GM23338 (cell line): ENCODE results near the gene APC2. TPM values are rescaled to one million over a fixed set of nuclear protein-coding genes. Genes with fewer than 3 reads are reported as not detected.
A peak's percentile ranks its signal among the peaks of the same experiment; 100 is the strongest.

Experiments
- ATAC-seq: fragments of 200-7000 bp; cut with Tn5 transposase; 3 replicates; pipeline ENCODE4 v1.9.1; 2020
- DNase-seq: peaks from one replicate; pipeline ENCODE4 v3.0.0-alpha.2; 2015; ENCODE audit warnings: low spot score
- H2AFZ ChIP-seq: fragments of 200-600 bp; sonication (generic); 2 replicates; pipeline ENCODE4 v1.8.0; 2016; ENCODE audit warnings: antibody characterized with exemption, mild to moderate bottlenecking, moderate library complexity
- H3F3A ChIP-seq: fragments of 200-600 bp; sonication (generic); replicated peaks from 2 replicates; pipeline ENCODE4 v1.8.0; 2017; ENCODE audit warnings: antibody characterized with exemption, mixed run types, low read depth
- H3K27ac ChIP-seq: fragments of 200-600 bp; sonication (generic); 2 replicates; pipeline ENCODE4 v1.6.1; 2016; ENCODE audit warnings: low read depth
- H3K27me3 ChIP-seq: fragments of 200-600 bp; sonication (generic); 2 replicates; pipeline ENCODE4 v1.8.0; 2016; ENCODE audit warnings: mild to moderate bottlenecking, mixed run types, moderate library complexity; ENCODE audit not compliant: insufficient read depth
- H3K36me3 ChIP-seq: fragments of 200-600 bp; sonication (generic); 2 replicates; pipeline ENCODE4 v1.8.0; 2016; ENCODE audit warnings: mild to moderate bottlenecking; ENCODE audit not compliant: insufficient read depth
- H3K4me1 ChIP-seq: fragments of 200-600 bp; sonication (generic); 2 replicates; pipeline ENCODE4 v1.8.0; 2016; ENCODE audit warnings: mild to moderate bottlenecking, moderate library complexity; ENCODE audit not compliant: insufficient read depth
- H3K4me2 ChIP-seq: fragments of 200-600 bp; sonication (generic); 2 replicates; pipeline ENCODE4 v1.7.1; 2017; ENCODE audit warnings: mixed run types
- H3K4me3 ChIP-seq: fragments of 200-600 bp; sonication (generic); 2 replicates; pipeline ENCODE4 v1.6.1; 2016; ENCODE audit warnings: mixed run types
- H3K79me2 ChIP-seq: fragments of 200-600 bp; sonication (generic); replicated peaks from 2 replicates; pipeline ENCODE4 v1.8.0; 2017; ENCODE audit warnings: mild to moderate bottlenecking; ENCODE audit not compliant: insufficient read depth
- H3K9me2 ChIP-seq: fragments of 200-600 bp; sonication (generic); 2 replicates; pipeline ENCODE4 v1.8.0; 2017; ENCODE audit not compliant: insufficient read depth
- H4K20me1 ChIP-seq: fragments of 200-600 bp; sonication (generic); replicated peaks from 2 replicates; pipeline ENCODE4 v1.8.0; 2017; ENCODE audit warnings: mild to moderate bottlenecking; ENCODE audit not compliant: insufficient read depth
- H3K27ac Mint-ChIP-seq: 2 replicates; pipeline ENCODE4 v1.8.0; 2020; ENCODE audit warnings: inconsistent platforms, mild to moderate bottlenecking, moderate library complexity, mixed read lengths
- H3K27me3 Mint-ChIP-seq: 3 replicates; pipeline ENCODE4 v1.8.0; 2022; ENCODE audit warnings: low read depth, mild to moderate bottlenecking, moderate library complexity, mixed read lengths, inconsistent platforms; ENCODE audit not compliant: insufficient read depth, poor library complexity
- H3K36me3 Mint-ChIP-seq: 3 replicates; pipeline ENCODE4 v1.8.0; 2021; ENCODE audit warnings: low read depth, mild to moderate bottlenecking, inconsistent platforms, moderate library complexity, mixed read lengths
- H3K4me1 Mint-ChIP-seq: 3 replicates; pipeline ENCODE4 v1.8.0; 2020; ENCODE audit warnings: mild to moderate bottlenecking, inconsistent platforms, mixed read lengths
- H3K4me3 Mint-ChIP-seq: 3 replicates; pipeline ENCODE4 v1.8.0; 2021; ENCODE audit warnings: moderate library complexity, mild to moderate bottlenecking, inconsistent platforms, mixed read lengths
- H3K9me3 Mint-ChIP-seq: 3 replicates; pipeline ENCODE4 v1.8.0; 2020; ENCODE audit warnings: moderate library complexity, mild to moderate bottlenecking, inconsistent platforms, mixed read lengths
- CREB1 ChIP-seq: fragments of 250-450 bp; sonication (Bioruptor Pico); IDR thresholded peaks from 2 replicates; pipeline ENCODE4 v1.5.0; 2020; ENCODE audit warnings: low read depth, mild to moderate bottlenecking, moderate library complexity
- EZH2 ChIP-seq: fragments of 200-600 bp; sonication (generic); IDR thresholded peaks from one replicate; pipeline ENCODE4 v1.8.0; 2017; ENCODE audit warnings: antibody characterized with exemption, mild to moderate bottlenecking, low read depth; ENCODE audit not compliant: unreplicated experiment
- EZH2phosphoT487 ChIP-seq: fragments of 200-600 bp; sonication (generic); IDR thresholded peaks from one replicate; pipeline ENCODE4 v1.8.1; 2018; ENCODE audit warnings: antibody characterized with exemption; ENCODE audit not compliant: unreplicated experiment
- JUNB ChIP-seq: IDR thresholded peaks from one replicate; pipeline ENCODE4 v1.6.1; 2016; ENCODE audit warnings: antibody characterized with exemption; ENCODE audit not compliant: unreplicated experiment
- POLR2AphosphoS5 ChIP-seq: IDR thresholded peaks from 2 replicates; pipeline ENCODE4 v1.6.1; 2016; ENCODE audit warnings: antibody characterized with exemption, low read depth
- ZNF114 ChIP-seq: fragments of 250-450 bp; sonication (Bioruptor Pico); IDR thresholded peaks from 2 replicates; pipeline ENCODE4 v1.5.0; 2020; ENCODE audit warnings: mild to moderate bottlenecking, moderate library complexity
- ZNF331 ChIP-seq: fragments of 250-450 bp; sonication (Bioruptor Pico); IDR thresholded peaks from 2 replicates; pipeline ENCODE4 v1.5.0; 2020; ENCODE audit warnings: low read depth, mild to moderate bottlenecking, moderate library complexity
- polyA plus RNA-seq: library from polyadenylated mRNA; unstranded; fragments of >200 nt; fragmentation: Nextera tagmentation; extraction: Ambion mirVana; gene quantifications from 2 replicates; pipeline ENCODE4 v1.2.1, GENCODE V29; 2016
- total RNA-seq: library from RNA; depleted of rRNA; stranded (reverse); fragments of >200 nt; shearing (Covaris generic); gene quantifications from 2 replicates; pipeline ENCODE4 v1.2.3, GENCODE V29; 2014
- TF ChIP-seq, protein P1 (sequence below): fragments of 250-450 bp; sonication (Bioruptor Pico); IDR thresholded peaks from 2 replicates; pipeline ENCODE4 v1.5.0; 2020; ENCODE audit warnings: mild to moderate bottlenecking, moderate library complexity

The APC2 gene
- total and polyA plus RNA-seq, 2 experiments from 2014 or later: 1.4 to 18.3 TPM

DNA sequence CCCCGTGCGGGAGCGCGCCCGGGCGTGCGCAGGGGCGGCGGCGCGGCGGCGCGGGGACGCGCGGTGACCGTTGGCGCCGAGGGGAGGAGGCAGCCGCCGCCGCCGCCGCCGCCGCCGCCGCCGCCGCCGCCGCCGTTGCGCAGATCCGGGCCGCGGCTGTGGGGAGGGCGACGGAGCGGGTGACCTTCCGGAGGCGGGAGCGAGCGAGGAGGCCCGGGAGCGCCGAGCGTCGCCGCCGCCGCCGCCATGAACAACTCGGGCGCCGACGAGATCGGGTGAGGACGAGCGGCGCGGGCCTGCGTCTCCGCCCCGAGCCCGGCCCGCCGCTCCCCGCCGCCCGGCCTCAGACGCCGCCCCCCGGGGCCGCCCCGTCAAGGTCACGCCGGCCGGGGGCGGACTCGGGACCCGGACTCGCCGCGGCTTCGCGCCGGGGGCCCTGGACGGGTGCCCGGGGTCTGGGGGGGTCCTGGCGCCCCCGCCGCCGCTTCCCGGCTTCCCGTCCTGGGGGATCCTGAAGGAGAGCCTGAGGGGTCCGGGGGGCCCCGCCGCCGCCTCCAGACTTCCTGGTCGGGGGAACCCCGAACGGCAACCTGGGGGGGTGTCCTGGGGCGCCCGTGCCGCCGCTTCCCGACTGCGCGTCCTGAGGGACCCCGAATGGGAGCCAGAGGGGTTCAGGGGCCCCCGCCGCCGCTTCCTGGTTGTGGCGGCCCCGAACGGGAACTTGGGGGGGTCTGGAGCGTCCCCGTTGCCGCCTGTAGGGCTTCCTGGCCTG is 42.2 kb upstream of the APC2 start, which contains the start of gene DAZAP1 (continued):
- TF ChIP-seq, protein P1, sequence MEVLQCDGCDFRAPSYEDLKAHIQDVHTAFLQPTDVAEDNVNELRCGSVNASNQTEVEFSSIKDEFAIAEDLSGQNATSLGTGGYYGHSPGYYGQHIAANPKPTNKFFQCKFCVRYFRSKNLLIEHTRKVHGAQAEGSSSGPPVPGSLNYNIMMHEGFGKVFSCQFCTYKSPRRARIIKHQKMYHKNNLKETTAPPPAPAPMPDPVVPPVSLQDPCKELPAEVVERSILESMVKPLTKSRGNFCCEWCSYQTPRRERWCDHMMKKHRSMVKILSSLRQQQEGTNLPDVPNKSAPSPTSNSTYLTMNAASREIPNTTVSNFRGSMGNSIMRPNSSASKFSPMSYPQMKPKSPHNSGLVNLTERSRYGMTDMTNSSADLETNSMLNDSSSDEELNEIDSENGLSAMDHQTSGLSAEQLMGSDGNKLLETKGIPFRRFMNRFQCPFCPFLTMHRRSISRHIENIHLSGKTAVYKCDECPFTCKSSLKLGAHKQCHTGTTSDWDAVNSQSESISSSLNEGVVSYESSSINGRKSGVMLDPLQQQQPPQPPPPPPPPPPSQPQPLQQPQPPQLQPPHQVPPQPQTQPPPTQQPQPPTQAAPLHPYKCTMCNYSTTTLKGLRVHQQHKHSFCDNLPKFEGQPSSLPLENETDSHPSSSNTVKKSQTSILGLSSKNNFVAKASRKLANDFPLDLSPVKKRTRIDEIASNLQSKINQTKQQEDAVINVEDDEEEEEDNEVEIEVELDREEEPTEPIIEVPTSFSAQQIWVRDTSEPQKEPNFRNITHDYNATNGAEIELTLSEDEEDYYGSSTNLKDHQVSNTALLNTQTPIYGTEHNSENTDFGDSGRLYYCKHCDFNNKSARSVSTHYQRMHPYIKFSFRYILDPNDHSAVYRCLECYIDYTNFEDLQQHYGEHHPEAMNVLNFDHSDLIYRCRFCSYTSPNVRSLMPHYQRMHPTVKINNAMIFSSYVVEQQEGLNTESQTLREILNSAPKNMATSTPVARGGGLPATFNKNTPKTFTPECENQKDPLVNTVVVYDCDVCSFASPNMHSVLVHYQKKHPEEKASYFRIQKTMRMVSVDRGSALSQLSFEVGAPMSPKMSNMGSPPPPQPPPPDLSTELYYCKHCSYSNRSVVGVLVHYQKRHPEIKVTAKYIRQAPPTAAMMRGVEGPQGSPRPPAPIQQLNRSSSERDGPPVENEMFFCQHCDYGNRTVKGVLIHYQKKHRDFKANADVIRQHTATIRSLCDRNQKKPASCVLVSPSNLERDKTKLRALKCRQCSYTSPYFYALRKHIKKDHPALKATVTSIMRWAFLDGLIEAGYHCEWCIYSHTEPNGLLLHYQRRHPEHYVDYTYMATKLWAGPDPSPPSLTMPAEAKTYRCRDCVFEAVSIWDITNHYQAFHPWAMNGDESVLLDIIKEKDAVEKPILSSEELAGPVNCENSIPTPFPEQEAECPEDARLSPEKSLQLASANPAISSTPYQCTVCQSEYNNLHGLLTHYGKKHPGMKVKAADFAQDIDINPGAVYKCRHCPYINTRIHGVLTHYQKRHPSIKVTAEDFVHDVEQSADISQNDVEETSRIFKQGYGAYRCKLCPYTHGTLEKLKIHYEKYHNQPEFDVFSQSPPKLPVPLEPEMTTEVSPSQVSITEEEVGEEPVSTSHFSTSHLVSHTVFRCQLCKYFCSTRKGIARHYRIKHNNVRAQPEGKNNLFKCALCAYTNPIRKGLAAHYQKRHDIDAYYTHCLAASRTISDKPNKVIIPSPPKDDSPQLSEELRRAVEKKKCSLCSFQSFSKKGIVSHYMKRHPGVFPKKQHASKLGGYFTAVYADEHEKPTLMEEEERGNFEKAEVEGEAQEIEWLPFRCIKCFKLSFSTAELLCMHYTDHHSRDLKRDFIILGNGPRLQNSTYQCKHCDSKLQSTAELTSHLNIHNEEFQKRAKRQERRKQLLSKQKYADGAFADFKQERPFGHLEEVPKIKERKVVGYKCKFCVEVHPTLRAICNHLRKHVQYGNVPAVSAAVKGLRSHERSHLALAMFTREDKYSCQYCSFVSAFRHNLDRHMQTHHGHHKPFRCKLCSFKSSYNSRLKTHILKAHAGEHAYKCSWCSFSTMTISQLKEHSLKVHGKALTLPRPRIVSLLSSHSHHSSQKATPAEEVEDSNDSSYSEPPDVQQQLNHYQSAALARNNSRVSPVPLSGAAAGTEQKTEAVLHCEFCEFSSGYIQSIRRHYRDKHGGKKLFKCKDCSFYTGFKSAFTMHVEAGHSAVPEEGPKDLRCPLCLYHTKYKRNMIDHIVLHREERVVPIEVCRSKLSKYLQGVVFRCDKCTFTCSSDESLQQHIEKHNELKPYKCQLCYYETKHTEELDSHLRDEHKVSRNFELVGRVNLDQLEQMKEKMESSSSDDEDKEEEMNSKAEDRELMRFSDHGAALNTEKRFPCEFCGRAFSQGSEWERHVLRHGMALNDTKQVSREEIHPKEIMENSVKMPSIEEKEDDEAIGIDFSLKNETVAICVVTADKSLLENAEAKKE: no peak
- TF ChIP-seq ZNF114 (CRISPR knock-in tag) (no peak), POLR2AphosphoS5 (no peak), EZH2 (no peak)

DNA sequence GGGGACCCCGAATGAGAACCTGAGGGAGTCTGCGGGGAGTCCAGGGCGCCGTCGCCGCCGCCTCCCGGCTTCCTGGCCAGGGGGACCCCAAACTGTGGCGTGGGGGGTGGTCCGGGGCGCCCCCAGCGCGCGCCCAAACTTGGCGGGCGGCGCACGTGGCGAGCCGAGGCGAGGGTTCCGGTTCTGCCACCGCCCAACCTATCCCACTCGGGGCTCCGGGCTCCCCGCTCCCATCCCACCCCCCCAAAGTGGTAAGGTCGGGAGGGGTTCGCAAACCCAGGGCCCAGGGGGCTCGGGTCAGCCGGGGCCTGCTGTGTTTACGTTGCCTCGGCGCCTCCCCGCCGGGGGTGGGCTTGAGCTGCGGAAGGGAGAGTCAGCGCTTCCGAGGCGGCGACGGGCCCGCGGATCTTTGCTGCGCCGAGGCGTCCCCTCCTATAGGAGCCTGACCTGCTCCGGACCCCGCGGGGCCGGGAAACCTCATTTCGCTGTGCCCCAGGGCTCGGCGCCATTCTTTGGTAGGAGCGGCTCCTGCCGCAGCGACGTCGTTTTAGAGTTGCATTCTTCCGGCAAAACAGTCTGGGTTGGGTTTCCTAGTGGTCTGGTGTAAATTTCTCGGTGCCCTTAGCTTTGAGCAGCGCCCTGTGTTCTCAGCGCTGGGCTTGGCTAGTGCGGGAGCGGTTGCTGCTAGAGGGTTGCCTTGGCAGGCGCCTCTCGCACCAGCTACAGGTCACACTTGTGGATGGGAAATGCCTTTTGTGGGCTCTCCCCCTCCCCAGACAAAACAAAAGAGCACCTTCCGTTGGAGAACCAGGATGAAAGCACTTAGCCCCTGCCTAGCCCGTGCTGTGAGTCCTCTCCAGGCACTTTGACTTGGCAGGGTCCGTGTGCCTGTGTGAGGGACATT is 41.4 kb upstream of the APC2 start:
- Histone ChIP-seq H3K27me3 (no peaks in the 10 kb centered on the region), H4K20me1 (peaks cover 42% of the 10 kb centered on the region), H3K27ac (peak overlapping the region; percentile 59; the same call in 1 of the 2 replicates), H3K4me2 (peak overlapping the region; percentile 96), H3K4me1 (peaks cover 10% of the 10 kb centered on the region; the same call in 1 of the 2 replicates), H2AFZ (no peak overlapping the region), H3K9me2 (no peaks in the 10 kb centered on the region), H3K4me3 (peak overlapping the region; percentile 96), H3K79me2 (peaks cover 58% of the 10 kb centered on the region), H3K36me3 (no peaks in the 10 kb centered on the region), H3F3A (peaks cover 6% of the 10 kb centered on the region; the same call in 1 of the 2 replicates)
- peaks cover 26% of the 10 kb centered on the region for H3K36me3 Mint-ChIP-seq
- peaks cover 35% of the 10 kb centered on the region for H3K4me1 Mint-ChIP-seq
- H3K9me3 Mint-ChIP-seq: no peaks in the 10 kb centered on the region
- peak overlapping the region; percentile 93 for H3K27ac Mint-ChIP-seq
- ATAC-seq: peak; percentile 22
- H3K27me3 Mint-ChIP-seq: peaks cover 20% of the 10 kb centered on the region
- peak; percentile 59 for DNase-seq
- H3K4me3 Mint-ChIP-seq: peak overlapping the region; percentile 95
- TF ChIP-seq CREB1 (no peak), EZH2 (no peak), JUNB (no peak), EZH2phosphoT487 (no peak), ZNF331 (CRISPR knock-in tag) (no peak)
